ENCODE results near the gene CEL. TPM values are rescaled to one million over a fixed set of nuclear protein-coding genes. Genes with fewer than 3 reads are reported as not detected.
A peak's percentile ranks its signal among the peaks of the same experiment; 100 is the strongest.
"Not testable (repeated sequence)": the region's sequence is repeated elsewhere in the genome, so short reads cannot be mapped to it uniquely, and the experiment has no call there.

The CEL gene
- total RNA-seq, 1 donor from 2014 or later, result 0.13 TPM

DNA sequence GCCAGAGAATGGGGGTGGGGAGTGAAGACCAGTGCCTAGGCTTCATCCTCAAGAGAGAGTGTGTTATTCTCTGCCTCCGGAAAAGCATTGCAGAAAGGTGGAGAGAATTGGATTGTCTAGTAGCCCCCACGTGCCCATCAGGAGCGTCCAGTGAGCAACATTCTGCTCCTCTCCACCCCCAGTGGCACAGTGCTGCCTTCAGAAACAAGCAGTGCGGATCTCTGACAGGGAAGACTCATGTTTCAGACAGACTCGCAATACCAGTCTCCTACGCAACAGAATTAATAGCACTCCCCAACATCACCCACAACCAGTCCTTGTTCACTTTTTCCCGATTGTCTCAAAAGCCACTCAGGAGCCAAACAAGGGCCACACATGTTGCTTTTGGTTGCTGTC lies 14.9 kb upstream of the CEL start:
- DNase-seq (ENCODE audit: low read depth in 2 of 2), result no peak

DNA sequence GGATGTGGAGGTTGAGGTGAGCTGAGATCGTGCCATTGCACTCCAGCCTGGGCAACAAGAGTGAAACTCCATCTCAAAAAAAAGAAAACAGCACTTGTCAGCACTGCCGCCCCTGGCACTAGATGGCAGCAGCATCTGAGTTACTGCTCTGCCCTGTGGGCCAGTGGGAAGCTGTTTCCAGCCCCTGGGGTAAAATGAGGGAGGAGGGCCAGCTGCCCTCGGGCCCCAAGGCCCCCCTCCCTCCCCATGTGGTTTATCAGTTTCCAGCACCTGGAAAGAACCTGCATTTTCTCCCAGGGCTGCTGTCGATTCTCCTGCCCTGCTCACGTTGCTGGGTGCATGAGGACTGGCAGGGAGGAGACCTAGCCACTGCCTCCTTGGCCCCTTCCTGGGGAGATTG lies 13.2 kb upstream of the CEL start:
- DNase-seq (ENCODE audit: low read depth in 2 of 2), result peak; percentile 10 to 53

DNA sequence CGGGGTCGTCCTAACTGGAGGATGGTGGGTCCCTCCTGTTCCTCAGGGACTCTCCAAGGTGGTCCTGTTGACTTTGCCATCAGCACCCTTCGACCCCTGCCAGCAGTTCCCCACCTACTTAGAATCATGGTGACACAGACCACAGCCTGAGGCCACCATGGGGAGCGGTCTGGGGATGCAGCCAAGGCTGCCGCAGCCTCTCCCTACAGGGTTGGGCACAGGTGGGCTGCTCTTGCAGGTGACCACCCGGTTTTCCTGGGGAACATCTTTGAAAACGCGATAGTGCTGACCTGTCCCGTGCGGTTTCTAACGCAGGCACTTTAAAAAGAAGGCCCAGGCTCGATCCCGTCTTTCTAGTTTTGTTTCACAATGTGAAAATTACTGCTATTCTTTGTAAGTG lies 12.7 kb upstream of the CEL start:
- DNase-seq (ENCODE audit: low read depth in 2 of 2), result no peak

DNA sequence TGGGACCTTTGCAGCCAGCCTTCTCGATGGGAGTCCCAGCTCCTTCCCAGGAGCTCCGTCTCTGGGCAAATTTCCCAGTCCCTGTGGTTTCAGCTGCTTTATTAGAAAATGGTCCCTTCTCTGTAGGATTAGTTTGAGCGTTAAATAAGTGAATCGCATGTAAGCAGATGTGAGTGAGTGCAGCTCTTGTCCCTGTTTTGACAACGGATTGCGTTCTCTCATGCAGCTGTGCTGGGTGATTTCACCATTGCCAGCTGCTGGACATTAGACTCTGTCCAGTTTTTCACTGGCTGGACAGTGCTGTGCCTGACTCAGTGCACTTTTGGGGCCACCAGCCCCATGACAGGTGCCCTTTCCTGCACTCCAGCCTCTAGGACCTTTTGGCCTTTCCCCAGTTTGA lies 11.6 kb upstream of the CEL start:
- DNase-seq (ENCODE audit: low read depth in 2 of 2), result peak in 1 of 2 donors; percentile 7

DNA sequence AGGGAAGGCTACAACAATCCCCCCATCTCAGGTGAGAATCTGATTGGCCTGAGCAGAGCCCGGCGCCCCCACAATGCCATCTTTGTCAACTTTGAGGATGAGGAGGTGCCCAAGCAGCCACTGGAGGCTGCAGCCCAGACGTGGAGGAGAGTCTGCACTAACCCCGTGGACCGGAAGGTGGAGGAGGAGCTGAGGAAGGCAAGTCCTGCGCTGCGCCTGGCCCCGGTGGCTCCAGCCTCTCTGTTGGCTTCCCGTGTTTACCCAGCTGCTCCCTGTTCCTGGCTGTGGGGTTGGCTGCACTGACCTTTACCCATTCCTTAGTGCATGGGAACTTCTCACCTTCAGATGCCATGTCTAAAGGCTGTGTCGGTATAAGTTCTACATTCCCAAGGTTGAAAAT lies 11.0 kb upstream of the CEL start:
- peak in 1 of 2 donors; percentile 89 for DNase-seq (ENCODE audit: low read depth in 2 of 2)

DNA sequence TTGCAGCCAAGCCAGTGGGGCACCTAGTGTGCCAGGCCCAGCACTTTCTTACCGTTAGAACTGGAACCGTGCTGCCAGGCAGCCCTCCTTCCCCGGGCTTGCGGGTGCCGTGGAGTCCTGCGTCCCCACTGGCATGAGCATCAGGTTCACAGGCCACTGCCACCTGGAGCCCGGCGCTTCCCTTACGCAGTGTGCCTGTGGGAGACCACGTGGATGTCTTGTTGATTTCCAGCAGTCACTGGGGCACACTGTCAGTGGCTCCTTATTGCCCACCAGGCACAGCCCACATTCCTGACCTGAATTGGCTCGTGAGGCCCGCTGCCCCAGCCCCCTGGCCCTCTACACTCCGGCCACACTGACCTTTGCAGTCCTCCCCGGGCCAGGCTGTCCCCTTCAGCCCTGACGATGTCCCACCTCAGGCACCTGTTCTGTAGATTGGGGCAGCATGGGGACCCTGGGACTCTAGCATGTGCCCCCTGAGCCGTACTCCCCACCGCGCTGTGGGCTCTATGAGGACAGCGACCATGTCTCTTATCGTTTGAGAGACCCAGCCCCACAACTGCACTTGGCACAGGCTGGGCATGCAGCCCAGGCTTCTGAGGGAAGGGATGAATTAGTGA lies 10.4 kb upstream of the CEL start:
- no peak for DNase-seq (ENCODE audit: low read depth in 2 of 2)

DNA sequence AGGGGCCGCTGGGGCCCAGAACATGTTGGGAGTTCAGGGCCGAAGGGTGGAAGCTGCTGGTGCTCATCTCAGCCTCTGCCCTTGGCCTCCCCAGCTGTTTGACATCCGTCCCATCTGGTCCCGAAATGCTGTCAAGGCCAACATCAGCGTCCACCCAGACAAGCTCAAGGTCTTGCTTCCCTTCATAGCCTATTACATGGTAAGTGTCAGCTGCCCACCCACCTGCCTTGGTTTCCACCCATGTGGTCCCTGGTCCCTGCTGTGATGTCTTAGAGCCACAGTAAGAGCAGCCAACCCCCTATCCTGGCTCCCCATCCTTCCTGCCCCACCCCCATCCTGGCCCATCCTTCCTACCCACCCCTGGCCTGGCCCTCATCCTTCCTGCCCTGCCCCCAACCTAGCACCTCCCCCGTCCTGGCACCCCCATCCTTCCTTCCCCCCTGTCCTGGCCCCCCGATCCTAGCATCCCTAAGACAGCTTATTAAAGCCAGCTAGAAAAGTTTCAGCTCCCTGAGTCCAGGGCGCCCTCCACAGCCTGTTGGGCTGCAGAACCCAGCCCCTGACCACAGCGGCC lies 9.7 kb upstream of the CEL start:
- DNase-seq (ENCODE audit: low read depth in 2 of 2), result no peak

DNA sequence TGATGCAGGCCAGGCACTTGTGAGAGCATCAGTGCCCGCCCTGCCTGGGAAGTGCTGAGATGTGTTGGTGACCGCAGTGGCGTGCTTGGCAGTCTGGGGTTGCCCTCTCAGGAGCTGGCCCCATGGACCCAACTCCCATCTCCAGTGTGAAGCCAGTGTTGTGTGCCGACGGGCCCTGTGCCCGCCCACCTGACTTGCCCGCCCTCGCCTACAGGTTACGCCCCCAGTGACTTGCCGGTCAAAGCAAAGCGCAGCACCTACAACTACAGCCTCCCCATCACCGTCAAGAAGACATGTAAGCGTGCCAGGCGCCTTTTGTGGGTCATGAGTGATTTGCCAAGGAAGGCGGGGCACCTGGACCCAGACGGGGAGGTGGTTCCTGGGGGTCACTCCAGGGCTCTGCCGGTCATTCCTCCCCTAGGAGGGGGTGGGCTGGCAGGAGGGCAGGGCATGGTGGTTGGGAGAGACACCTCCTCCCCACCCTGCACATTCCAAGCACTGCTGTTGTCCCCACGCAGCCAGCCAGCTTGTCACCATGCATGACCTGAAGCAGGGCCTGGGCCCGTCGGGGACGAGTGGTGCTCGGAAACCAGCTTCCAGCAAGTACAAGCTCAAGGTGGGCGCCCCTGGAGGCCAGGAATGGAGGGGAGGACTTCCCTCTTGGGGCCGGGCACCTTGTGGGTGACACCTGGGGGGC lies 7.4 kb upstream of the CEL start:
- DNase-seq (ENCODE audit: low read depth in 2 of 2), result no peak

DNA sequence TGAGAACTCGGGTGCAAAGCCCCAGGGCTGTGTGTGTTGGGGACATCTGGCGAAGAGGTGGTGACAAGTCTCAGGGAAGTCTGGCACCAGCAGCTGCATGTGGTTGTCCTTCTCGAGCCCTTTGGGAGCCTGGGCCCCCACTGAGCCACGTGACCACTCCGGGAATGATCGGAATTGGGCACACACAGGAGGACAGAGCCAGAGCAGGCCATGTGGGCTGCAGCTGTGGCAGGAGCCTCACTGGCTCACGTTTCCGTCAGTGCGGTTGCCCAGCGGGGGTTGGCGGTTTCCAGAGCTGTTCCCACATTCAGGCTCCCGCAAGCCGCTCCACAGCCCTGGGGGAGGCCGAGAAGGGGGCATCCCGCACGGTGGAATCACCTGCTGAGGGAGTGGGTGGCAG lies 6.8 kb upstream of the CEL start:
- DNase-seq (ENCODE audit: low read depth in 2 of 2), result no peak

DNA sequence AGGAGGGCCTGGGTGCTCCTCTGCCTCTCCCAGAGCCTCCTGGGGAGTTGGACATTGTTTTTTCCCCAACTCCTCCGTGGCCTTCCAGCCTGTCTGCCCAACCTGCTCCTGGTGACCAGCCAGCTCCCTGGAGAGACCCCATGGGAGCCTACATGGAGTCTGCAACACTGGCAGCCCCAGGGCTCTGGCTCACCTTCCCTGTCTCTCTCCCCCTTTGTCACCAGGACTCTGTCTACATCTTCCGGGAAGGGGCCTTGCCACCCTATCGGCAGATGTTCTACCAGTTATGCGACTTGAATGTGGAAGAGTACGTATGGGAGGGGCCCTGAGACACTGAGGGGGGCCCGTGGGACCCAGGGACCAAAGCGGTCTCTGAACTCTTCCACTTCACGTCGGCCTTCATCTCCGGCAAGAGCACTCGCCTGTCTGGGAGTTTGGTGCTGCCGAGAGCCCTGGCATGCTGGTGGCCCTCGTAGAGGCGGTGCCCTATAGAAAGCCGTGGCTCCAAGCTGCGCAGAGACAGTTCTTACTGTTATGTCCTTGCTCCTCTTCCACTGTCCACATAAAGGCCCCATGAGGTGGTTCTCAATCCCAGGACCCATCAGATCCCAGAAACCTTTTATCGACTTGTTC lies 5.9 kb upstream of the CEL start:
- DNase-seq (ENCODE audit: low read depth in 2 of 2), result no peak

DNA sequence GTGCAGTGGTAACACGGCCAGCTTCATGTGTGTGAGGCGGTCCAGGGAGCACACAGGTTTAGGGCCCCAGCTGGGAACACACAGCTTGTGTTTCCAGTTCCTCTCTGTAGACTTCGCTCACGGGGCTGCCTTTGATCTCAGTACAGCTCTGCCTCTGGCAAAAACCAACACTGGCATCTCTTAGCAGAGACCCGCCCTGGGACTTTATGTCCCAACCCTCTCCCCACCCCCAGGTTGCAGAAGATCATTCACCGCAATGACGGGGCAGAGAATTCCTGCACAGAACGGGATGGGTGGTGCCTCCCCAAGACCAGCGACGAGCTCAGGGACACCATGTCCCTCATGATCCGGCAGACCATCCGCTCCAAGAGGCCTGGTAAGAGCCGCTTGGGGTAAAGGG lies 5.2 kb upstream of the CEL start:
- DNase-seq (ENCODE audit: low read depth in 2 of 2), result no peak

DNA sequence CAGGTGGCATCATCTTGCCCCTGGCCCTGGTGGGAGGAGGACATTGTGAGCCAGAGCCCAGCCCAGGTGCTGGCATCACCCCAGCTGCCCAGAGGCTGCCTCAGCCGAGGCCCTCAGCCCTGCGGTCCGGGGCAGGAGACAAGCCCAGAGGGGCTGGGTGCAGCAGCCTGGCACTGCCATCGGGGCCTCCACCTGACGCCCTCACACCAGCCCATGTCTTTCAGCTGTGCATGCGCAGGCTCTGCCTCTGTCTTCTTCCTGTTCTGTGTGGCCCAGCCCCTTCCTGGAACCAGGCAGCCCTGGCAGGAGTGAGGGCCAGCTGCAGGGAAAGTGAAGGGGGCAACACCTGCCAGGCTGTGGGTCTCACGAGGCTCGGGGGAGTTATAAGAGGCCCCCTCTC lies 4.8 kb upstream of the CEL start:
- no peak for DNase-seq (ENCODE audit: low read depth in 2 of 2)

DNA sequence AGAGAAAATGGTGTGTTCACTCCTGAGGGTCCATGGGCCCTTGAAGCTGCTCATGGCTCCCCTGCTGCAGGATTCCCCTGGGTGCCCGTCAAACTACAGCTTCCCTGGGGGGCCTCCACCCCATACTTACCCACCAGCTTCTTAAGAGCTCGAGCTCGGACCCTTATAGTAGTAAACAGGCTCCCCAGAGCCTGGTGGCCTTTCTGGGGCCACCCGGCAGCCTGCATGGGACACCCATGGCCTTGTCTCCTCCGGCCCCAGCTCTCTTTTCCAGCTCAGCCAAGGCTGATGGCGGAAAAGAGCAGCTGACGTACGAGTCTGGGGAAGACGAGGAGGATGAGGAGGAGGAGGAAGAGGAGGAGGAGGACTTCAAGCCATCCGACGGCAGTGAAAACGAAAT lies 4.2 kb upstream of the CEL start:
- DNase-seq (ENCODE audit: low read depth in 2 of 2), result no peak

DNA sequence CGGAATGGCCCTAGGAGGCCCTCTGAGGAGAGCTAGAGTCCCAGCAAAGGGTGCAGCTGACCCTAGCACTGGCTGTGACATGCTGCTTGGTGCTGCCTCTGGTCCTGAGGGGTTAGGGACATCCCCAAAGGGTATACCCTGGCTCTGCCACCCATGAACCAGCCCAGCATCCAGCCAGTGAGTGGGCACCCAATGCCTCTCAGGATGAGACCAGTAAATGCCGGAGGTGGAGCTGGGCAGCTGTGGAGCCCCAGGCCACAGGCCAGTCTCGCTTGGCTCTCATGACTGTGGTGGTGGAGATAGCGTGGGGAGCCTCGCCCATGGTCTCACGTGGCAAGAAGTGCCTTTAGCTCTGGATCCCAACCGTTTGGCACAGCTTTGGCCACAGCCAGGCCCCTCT lies 3.7 kb upstream of the CEL start:
- no peak for DNase-seq (ENCODE audit: low read depth in 2 of 2)

DNA sequence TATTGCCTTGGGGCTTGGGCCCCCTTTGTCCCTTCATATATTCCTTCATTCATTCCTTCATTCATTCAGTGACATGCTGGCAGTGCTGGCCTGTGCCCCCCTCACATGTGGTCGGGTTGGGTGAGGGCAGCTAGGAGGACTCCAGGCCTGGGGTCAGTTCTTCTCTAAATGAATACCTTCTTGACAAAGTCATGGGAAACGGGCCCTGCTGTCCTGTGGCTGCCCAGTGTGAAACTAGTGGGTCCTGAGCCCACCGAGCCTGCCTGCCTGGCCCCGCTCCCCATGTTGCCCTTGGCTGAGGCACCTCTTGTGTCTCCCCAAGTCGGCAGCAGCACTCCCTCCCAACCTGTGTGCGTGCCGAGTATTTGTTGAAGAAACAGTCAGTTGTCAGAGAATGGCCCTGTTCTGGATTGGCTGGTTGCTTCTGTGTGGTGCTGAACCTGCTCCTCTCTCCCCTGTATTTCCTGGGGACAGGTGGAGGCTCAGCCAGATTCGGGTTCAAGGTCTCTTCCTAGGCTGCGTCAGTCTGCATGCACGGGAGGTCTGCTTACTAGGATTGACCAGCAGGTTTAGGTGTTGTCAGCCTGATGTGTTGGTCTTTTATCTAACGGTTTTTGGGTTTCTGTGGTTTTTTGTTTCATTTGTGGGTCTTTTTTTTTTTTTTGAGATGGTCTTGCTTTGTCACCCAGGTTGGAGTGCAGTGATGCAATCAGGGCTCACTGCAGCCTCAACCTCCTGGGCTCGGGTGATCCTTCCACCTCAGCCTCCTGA lies 3.0 kb upstream of the CEL start:
- no peak for DNase-seq (ENCODE audit: low read depth in 2 of 2)

DNA sequence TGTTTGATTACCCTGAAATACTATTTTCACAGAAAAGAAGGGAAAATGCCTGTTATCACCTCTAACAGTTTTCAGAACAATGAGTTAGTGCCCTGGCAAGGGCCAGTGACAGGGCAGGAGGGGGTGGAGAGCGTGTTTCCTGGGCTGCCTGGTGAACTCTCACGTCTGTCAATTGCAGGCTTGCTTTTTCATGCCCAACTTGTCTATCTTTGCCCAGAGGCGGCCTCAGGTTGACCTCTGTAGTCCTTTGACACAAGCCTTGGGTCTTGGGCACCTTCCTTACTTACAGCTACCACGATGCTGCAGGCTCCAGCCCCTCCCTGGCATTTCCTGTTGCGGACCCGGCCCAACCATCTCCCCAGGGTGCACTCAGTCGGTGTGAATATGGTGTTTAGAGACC lies 2.2 kb upstream of the CEL start:
- DNase-seq (ENCODE audit: low read depth in 2 of 2), result peak in 1 of 2 donors; percentile 3

DNA sequence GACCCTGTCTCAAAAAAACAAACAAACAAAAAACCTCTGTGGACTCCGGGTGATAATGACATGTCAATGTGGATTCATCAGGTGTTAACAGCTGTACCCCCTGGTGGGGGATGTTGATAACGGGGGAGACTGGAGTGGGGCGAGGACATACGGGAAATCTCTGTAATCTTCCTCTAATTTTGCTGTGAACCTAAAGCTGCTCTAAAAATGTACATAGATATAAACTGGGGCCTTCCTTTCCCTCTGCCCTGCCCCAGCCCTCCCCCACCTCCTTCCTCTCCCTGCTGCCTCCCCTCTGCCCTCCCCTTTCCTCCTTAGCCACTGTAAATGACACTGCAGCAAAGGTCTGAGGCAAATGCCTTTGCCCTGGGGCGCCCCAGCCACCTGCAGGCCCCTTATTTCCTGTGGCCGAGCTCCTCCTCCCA lies 1.4 kb upstream of the CEL start:
- DNase-seq (ENCODE audit: low read depth in 2 of 2), result peak in 1 of 2 donors; percentile 19

DNA sequence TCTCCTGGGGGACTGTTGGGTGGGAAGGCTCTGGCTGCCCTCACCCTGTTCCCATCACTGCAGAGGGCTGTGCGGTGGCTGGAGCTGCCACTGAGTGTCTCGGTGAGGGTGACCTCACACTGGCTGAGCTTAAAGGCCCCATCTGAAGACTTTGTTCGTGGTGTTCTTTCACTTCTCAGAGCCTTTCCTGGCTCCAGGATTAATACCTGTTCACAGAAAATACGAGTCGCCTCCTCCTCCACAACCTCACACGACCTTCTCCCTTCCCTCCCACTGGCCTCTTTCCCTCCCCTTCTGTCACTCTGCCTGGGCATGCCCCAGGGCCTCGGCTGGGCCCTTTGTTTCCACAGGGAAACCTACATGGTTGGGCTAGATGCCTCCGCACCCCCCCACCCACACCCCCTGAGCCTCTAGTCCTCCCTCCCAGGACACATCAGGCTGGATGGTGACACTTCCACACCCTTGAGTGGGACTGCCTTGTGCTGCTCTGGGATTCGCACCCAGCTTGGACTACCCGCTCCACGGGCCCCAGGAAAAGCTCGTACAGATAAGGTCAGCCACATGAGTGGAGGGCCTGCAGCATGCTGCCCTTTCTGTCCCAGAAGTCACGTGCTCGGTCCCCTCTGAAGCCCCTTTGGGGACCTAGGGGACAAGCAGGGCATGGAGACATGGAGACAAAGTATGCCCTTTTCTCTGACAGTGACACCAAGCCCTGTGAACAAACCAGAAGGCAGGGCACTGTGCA lies 590 bp upstream of the CEL start:
- not testable (repeated sequence) for DNase-seq (ENCODE audit: low read depth in 2 of 2)

DNA sequence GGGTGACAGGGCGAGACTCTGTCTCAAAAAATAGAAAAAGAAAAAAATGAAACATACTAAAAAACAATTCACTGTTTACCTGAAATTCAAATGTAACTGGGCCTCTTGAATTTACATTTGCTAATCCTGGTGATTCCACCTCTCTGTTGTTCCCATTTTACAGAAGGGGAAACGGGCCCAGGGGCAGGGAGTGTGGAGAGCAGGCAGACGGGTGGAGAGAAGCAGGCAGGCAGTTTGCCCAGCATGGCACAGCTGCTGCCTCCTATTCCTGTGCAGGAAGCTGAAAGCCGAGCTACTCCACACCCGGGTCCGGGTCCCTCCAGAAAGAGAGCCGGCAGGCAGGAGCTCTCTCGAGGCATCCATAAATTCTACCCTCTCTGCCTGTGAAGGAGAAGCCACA lies 788 bp downstream of the CEL start:
- not testable (repeated sequence) for DNase-seq (ENCODE audit: low read depth in 2 of 2)

DNA sequence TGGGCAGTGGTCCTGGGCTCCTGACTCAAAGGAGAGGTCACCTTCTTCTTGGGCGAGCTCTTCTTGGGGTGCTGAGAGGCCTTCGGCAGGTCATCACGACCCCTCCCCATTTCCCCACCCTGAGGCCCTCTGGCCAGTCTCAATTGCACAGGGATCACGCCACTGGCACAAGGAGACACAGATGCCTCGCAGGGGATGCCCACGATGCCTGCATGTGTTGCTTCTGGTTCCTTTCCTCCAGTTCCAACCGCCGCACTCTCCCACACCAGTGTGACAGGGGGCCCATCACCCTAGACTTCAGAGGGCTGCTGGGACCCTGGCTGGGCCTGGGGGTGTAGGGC lies 1.3 kb downstream of the CEL start:
- no peak for DNase-seq (ENCODE audit: low read depth in 2 of 2)

DNA sequence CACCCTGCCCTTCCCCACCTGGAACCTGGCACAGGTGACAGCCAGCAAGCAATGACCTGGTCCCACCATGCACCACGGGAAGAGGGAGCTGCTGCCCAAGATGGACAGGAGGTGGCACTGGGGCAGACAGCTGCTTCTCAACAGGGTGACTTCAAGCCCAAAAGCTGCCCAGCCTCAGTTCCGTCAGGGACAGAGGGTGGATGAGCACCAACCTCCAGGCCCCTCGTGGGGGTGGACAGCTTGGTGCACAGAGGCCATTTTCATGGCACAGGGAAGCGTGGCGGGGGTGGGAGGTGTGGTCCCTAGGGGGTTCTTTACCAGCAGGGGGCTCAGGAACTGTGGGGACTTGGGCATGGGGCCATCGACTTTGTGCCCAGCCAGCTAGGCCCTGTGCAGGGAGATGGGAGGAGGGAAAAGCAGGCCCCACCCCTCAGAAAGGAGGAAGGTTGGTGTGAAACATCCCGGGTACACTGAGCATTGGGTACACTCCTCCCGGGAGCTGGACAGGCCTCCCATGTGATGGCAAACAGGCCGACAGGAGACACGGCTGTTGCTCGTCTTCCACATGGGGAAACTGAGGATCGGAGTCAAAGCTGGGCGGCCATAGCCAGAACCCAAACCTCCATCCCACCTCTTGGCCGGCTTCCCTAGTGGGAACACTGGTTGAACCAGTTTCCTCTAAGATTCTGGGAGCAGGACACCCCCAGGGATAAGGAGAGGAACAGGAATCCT lies 1.9 kb downstream of the CEL start:
- DNase-seq (ENCODE audit: low read depth in 2 of 2), result no peak

All from dermis microvascular lymphatic vessel endothelial cell (primary cell).